K562 (cell line): ENCODE results near the gene IL17REL. TPM values are rescaled to one million over a fixed set of nuclear protein-coding genes. Genes with fewer than 3 reads are reported as not detected.

Source experiments
- ATAC-seq: fragments of 200-7000 bp; cut with Tn5 transposase; 3 replicates; pipeline ENCODE4 v1.9.1; 2020; ENCODE audit warnings: moderate library complexity
- BruUV-seq: library from RNA; stranded (reverse); fragments of 400-500 nt; replicated peaks from 2 replicates; lab custom pipeline; 2021; lab: Mats Ljungman, UMichigan
- CTCF ChIA-PET: fragments of 300-600 bp; formaldehyde crosslinking; extraction: SDS; loops from one replicate; lab custom pipeline; 2021; ENCODE audit warnings: low intra/inter-chr PET ratio; lab: Yijun Ruan, JAX
- POLR2A ChIA-PET: fragments of 300-600, 350-650 bp; sonication (Branson Sonifier 250); formaldehyde crosslinking; extraction: SDS; loops from one replicate; lab custom pipeline; 2021; ENCODE audit warnings: antibody characterized with exemption, inconsistent platforms; lab: Yijun Ruan, JAX
- DNase-seq, 4 experiments: peaks; one replicate each; pipeline versions ENCODE4 v3.0.0 to v3.0.0-alpha.2; 2011 to 2018; ENCODE audit warnings: low spot score in 3 of 4, mixed read lengths in 3 of 4; ENCODE audit errors: extremely low read depth in 1 of 4
- FAIRE-seq: peaks from 2 replicates; lab custom pipeline; 2011; peaks lifted over from hg19 to GRCh38; lab: Jason Lieb, UNC
- H2AFZ ChIP-seq: 2 replicates; pipeline ENCODE4 v1.6.0; 2011; ENCODE audit warnings: low read depth, low read length, control low read depth, inconsistent platforms
- H3K27ac ChIP-seq: fragments of 200-600 bp; 3 replicates; pipeline ENCODE4 v1.8.0; 2011; ENCODE audit warnings: low read depth, mild to moderate bottlenecking, control low read depth, inconsistent platforms, low read length, moderate library complexity, mixed read lengths; ENCODE audit errors: extremely low read depth
- H3K27me3 ChIP-seq, 2 experiments: fragments of 300-600 bp in 1 of 2; 2 replicates in 1 of 2; 3 replicates in 1 of 2; pipeline versions ENCODE4 v1.6.0 to v1.8.0; 2011; ENCODE audit warnings: inconsistent platforms in 2 of 2, low read length in 2 of 2, mild to moderate bottlenecking in 1 of 2, mixed read lengths in 1 of 2, moderate library complexity in 1 of 2; ENCODE audit not compliant: control insufficient read depth in 2 of 2, insufficient read depth in 2 of 2
- H3K36me3 ChIP-seq: fragments of 300-600 bp; 3 replicates; pipeline ENCODE4 v1.8.0; 2011; ENCODE audit warnings: mild to moderate bottlenecking, low read length, inconsistent platforms; ENCODE audit not compliant: control insufficient read depth, insufficient read depth
- H3K4me1 ChIP-seq, 2 experiments: fragments of 200-600 bp in 1 of 2; replicated peaks in 1 of 2; 2 replicates in 1 of 2; 3 replicates in 1 of 2; pipeline versions ENCODE4 v1.5.1 to v1.8.0; 2011; ENCODE audit warnings: inconsistent platforms in 2 of 2, low read length in 2 of 2, mild to moderate bottlenecking in 1 of 2, mixed read lengths in 1 of 2, moderate library complexity in 1 of 2; ENCODE audit not compliant: control insufficient read depth in 2 of 2, insufficient read depth in 2 of 2
- H3K4me2 ChIP-seq: 2 replicates; pipeline ENCODE4 v1.6.1; 2011; ENCODE audit warnings: low read length, control low read depth, inconsistent platforms, mixed read lengths; ENCODE audit not compliant: insufficient read depth
- H3K4me3 ChIP-seq: fragments of 200-600 bp; sonication (generic), shearing (Covaris generic); 2 replicates; pipeline ENCODE4 v1.5.1; 2016; ENCODE audit warnings: control low read depth, inconsistent platforms
- H3K79me2 ChIP-seq: fragments of 200-600 bp; 3 replicates; pipeline ENCODE4 v1.8.0; 2011; ENCODE audit warnings: low read length, inconsistent platforms; ENCODE audit not compliant: control insufficient read depth, insufficient read depth
- H3K9ac ChIP-seq, 2 experiments: 2 replicates each; pipeline versions ENCODE4 v1.6.0 to v1.6.1; 2011; ENCODE audit warnings: low read depth in 2 of 2, low read length in 2 of 2, control low read depth in 1 of 2, inconsistent platforms in 1 of 2, mild to moderate bottlenecking in 1 of 2, mixed read lengths in 1 of 2; ENCODE audit not compliant: insufficient read depth in 1 of 2
- H3K9me1 ChIP-seq: one replicate; pipeline ENCODE4 v1.6.0; 2011; ENCODE audit warnings: inconsistent platforms, mild to moderate bottlenecking, low read length, moderate library complexity; ENCODE audit not compliant: control insufficient read depth, insufficient read depth
- H3K9me3 ChIP-seq: replicated peaks from 2 replicates; pipeline ENCODE4 v1.5.1; 2011; ENCODE audit warnings: low read depth, low read length, inconsistent platforms; ENCODE audit not compliant: control insufficient read depth, insufficient read depth
- H4K20me1 ChIP-seq: replicated peaks from 2 replicates; pipeline ENCODE4 v1.6.1; 2011; ENCODE audit warnings: low read length, inconsistent platforms, mixed read lengths; ENCODE audit not compliant: control insufficient read depth, insufficient read depth
- BRCA1 ChIP-seq, 2 experiments: fragments of 450-650 bp in 1 of 2; sonication (generic) in 1 of 2; formaldehyde crosslinking in 1 of 2; IDR thresholded peaks; 2 replicates each; pipeline versions ENCODE4 v1.5.0 to v1.6.1; 2017 to 2020; ENCODE audit warnings: mild to moderate bottlenecking in 1 of 2, missing genetic modification reagents in 1 of 2
- HES1 ChIP-seq: fragments of 450-650 bp; IDR thresholded peaks from 2 replicates; pipeline ENCODE4 v1.6.1; 2016; ENCODE audit warnings: low read depth, mild to moderate bottlenecking, moderate library complexity
- ILK ChIP-seq: fragments of 450-650 bp; IDR thresholded peaks from 2 replicates; pipeline ENCODE4 v1.6.1; 2016; ENCODE audit warnings: missing genetic modification characterization, low read depth, mild to moderate bottlenecking, missing compliant biosample characterization, moderate library complexity, borderline replicate concordance
- JUND ChIP-seq, 2 experiments: IDR thresholded peaks; 2 replicates in 1 of 2; 3 replicates in 1 of 2; pipeline ENCODE4 v1.6.1; 2011; ENCODE audit warnings: borderline replicate concordance in 2 of 2, low read depth in 2 of 2, low read length in 2 of 2, improper control_type of control experiment in 1 of 2, missing biosample characterization in 1 of 2, missing genetic modification characterization in 1 of 2, missing genetic modification reagents in 1 of 2
- SIX5 ChIP-seq, 2 experiments: IDR thresholded peaks; 2 replicates each; pipeline ENCODE4 v1.6.1; 2011; ENCODE audit warnings: low read length in 2 of 2, borderline replicate concordance in 1 of 2, low read depth in 1 of 2, mild to moderate bottlenecking in 1 of 2, moderate library complexity in 1 of 2; ENCODE audit not compliant: insufficient read depth in 1 of 2
- ZFP36 ChIP-seq: fragments of 150-350 bp; IDR thresholded peaks from 2 replicates; pipeline ENCODE4 v1.6.1; 2018; ENCODE audit warnings: low read length, low read depth; ENCODE audit not compliant: partially characterized antibody
- ZNF239 ChIP-seq: fragments of 250-450 bp; sonication (Bioruptor Pico); IDR thresholded peaks from 2 replicates; pipeline ENCODE4 v1.4.0; 2020; ENCODE audit warnings: mild to moderate bottlenecking
- ZNF263 ChIP-seq: sonication (generic); formaldehyde crosslinking; IDR thresholded peaks from 2 replicates; pipeline ENCODE4 v1.8.0; 2022; ENCODE audit warnings: mild to moderate bottlenecking, missing genetic modification reagents, borderline replicate concordance
- ZNF41 ChIP-seq: fragments of 250-450 bp; sonication (Bioruptor Pico); conservative IDR thresholded peaks from 2 replicates; pipeline ENCODE4 v1.4.0; 2020; ENCODE audit warnings: mild to moderate bottlenecking
- WGBS: fragments of 100-300 bp; shearing (Covaris generic); methylation state at CpG from one replicate; pipeline ENCODE4 v1.1.6; 2016; ENCODE audit warnings: low coverage, mixed read lengths; ENCODE audit not compliant: insufficient coverage; ENCODE audit errors: missing lambda C conversion rate; 5-methylcytosine and 5-hydroxymethylcytosine counted together
- in situ Hi-C: fragments of 300-500 bp; cut with MboI; formaldehyde crosslinking; loops from 4 replicates; pipeline ENCODE4 v1.15.0; 2018; ENCODE audit warnings: inconsistent platforms, mixed read lengths
- intact Hi-C: fragments of 100-400 bp; cut with micrococcal nuclease; formaldehyde crosslinking; loops from 2 replicates; pipeline ENCODE4 v1.14.2; 2022
- polyA plus RNA-seq, 8 experiments: library from polyadenylated mRNA; depleted of rRNA in 4 of 8; stranded (reverse) in 5 of 8; unstranded in 3 of 8; fragments of >200 nt; fragmentation: Nextera tagmentation in 2 of 8; fragmentation: Illumina TruSeq in 1 of 8; extraction: Ambion mirVana in 2 of 8; extraction: Trizol in 1 of 8; gene quantifications; 2 replicates each; pipeline versions ENCODE4 v1.2.1 to v1.2.3, GENCODE V29; 2011 to 2014; ENCODE audit warnings: inconsistent platforms in 1 of 8, missing spikeins in 1 of 8
- total RNA-seq, 7 experiments: library from RNA; depleted of rRNA in 6 of 7; stranded (reverse); fragments of >200 nt in 6 of 7; fragmentation: Illumina TruSeq in 2 of 7; extraction: Trizol in 2 of 7; gene quantifications; 2 replicates each; pipeline versions ENCODE4 v1.2.1 to v1.2.3, GENCODE V29; 2011 to 2021; ENCODE audit warnings: low replicate concordance in 1 of 7

IL17REL gene
- total and polyA plus RNA-seq, 9 of the 15 experiments (the other 6 are each of a cell fraction or from before 2014, with no cell fraction given), result 0.05 to 0.42 (median 0.11) TPM; not detected in 4

GRCh38 chr22:50022171-50022819 is 9.7 kb upstream of the IL17REL start:
- Histone ChIP-seq H3K9ac (no peak overlapping the region), H4K20me1 (no peaks in the 10 kb centered on the region), H3K27me3 (peaks cover 4 to 30% of the 10 kb centered on the region in 2 experiments; a peak in 4 of 5 replicates), H3K36me3 (no peaks in the 10 kb centered on the region)
- BruUV-seq, result no TSS peak
- DNase-seq, result no peak
- 38% methylated on average over 14 of the region's 14 CpGs for WGBS
- TF ChIP-seq ZNF239 (CRISPR knock-in tag) (no peak), ZNF263 (CRISPR knock-in tag) (peak; percentile 38; the same call in 1 of the 2 replicates)
- TF ChIP-seq, all 486 proteins: peak for 1
- Histone ChIP-seq H3K9me1 (no peaks in the 10 kb centered on the region), H2AFZ (no peak overlapping the region), H3K79me2 (no peaks in the 10 kb centered on the region), H3K9me3 (no peaks in the 10 kb centered on the region; the same call in 1 of the 2 replicates), H3K4me2 (no peak overlapping the region), H3K27ac (no peak overlapping the region), H3K4me3 (no peak overlapping the region), H3K4me1 (peaks cover 0 to 3% of the 10 kb centered on the region in 2 experiments; a peak in 2 of 5 replicates)
- POLR2A ChIA-PET, result no interaction called here
- intact Hi-C loops, result no loop called here
- in situ Hi-C loops, result no loop called here
- no peak for ATAC-seq
- FAIRE-seq, result no peak
- CTCF ChIA-PET, result no interaction called here

DNA sequence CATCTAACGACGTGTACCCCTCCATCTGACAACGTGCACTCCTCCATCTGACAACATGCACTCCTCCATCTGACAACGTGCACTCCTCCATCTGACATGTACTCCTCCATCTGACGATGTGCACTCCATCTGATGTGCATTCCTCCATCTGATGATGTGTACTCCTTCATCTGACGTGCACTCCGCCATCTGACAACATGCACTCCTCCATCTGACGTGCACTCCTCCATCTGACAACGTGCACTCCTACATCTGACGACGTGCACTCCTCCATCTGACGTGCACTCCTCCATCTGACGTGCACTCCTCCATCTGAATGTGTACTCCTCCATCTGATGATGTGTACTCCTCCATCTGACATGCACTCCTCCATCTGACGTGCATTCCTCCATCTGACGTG is 8.0 kb upstream of the IL17REL start:
- in situ Hi-C loops (no loop called here), intact Hi-C loops (no loop called here)
- Histone ChIP-seq H3K9ac (no peak overlapping the region), H3K36me3 (no peaks in the 10 kb centered on the region), H3K4me3 (no peak overlapping the region), H4K20me1 (no peaks in the 10 kb centered on the region)
- no peak for DNase-seq
- TF ChIP-seq HES1, result no peak
- TF ChIP-seq ILK (tag), result no peak
- no peak for TF ChIP-seq SIX5 (IDR thresholded peaks at IDR 0.05; ENCODE audit: borderline replicate concordance in 1 of 2, insufficient read depth in 1 of 2, low read depth in 1 of 2, low read length in 2 of 2)
- peak; percentile 3 for TF ChIP-seq ZFP36
- no peak for TF ChIP-seq ZNF41 (CRISPR knock-in tag)
- no peak for TF ChIP-seq BRCA1 (IDR thresholded peaks at IDR 0.05)
- TF ChIP-seq BRCA1 (CRISPR knock-in tag; IDR thresholded peaks at IDR 0.05), result no peak
- no peak for TF ChIP-seq JUND (IDR thresholded peaks at IDR 0.05; ENCODE audit: borderline replicate concordance, low read depth, low read length)
- no peak for TF ChIP-seq JUND (tag; IDR thresholded peaks at IDR 0.05; ENCODE audit: borderline replicate concordance, low read depth, low read length)
- TF ChIP-seq, all 486 proteins: peak for 1
- POLR2A ChIA-PET, result no interaction called here
- H3K4me2 ChIP-seq, result no peak overlapping the region
- no peak overlapping the region for H2AFZ ChIP-seq
- H3K79me2 ChIP-seq, result no peaks in the 10 kb centered on the region
- no peaks in the 10 kb centered on the region for H3K9me1 ChIP-seq
- H3K27ac ChIP-seq, result no peak overlapping the region
- H3K9me3 ChIP-seq, result no peaks in the 10 kb centered on the region; the same call in 1 of the 2 replicates
- ATAC-seq (no peak), FAIRE-seq (no peak)
- 20% methylated on average over 15 of the region's 15 CpGs for WGBS
- peaks cover 0 to 17% of the 10 kb centered on the region in 2 experiments; a peak in 1 of 5 replicates for H3K4me1 ChIP-seq
- BruUV-seq, result no TSS peak
- peaks cover under 1 to 20% of the 10 kb centered on the region in 2 experiments; a peak in 3 of 5 replicates for H3K27me3 ChIP-seq
- CTCF ChIA-PET, result no interaction called here
